Embryonic facial prominence (tissue), 1 donor: ENCODE results near the gene TP53BP2.
"Not testable (repeated sequence)": the region's sequence is repeated elsewhere in the genome, so short reads cannot be mapped to it uniquely, and the experiment has no call there.

ENCODE experiments used
- DNase-seq: peaks from one replicate; pipeline ENCODE4 v3.0.0-alpha.2; 2016; ENCODE audit errors: extremely low spot score

Gene TP53BP2

DNA sequence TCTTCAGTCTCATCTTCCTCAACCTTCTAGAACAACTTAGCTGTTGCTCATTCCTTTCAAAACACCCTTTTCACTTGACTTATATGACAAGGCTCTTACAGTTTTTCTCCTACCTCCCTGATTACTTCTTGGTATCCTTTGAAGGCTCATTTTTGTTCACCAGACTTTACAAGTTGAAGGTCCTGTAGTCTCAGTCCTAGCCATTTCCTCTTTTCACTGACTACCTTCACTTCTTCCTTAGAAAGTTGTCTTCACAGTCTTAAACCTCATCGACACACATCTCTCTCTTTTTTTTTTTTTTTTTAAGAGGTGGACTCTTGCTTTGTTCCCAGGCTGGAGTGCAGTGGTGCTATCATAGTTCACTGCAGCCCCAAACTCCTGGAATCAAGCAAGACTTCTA, 6.6 kb upstream of the TP53BP2 start:
- no peak for DNase-seq

DNA sequence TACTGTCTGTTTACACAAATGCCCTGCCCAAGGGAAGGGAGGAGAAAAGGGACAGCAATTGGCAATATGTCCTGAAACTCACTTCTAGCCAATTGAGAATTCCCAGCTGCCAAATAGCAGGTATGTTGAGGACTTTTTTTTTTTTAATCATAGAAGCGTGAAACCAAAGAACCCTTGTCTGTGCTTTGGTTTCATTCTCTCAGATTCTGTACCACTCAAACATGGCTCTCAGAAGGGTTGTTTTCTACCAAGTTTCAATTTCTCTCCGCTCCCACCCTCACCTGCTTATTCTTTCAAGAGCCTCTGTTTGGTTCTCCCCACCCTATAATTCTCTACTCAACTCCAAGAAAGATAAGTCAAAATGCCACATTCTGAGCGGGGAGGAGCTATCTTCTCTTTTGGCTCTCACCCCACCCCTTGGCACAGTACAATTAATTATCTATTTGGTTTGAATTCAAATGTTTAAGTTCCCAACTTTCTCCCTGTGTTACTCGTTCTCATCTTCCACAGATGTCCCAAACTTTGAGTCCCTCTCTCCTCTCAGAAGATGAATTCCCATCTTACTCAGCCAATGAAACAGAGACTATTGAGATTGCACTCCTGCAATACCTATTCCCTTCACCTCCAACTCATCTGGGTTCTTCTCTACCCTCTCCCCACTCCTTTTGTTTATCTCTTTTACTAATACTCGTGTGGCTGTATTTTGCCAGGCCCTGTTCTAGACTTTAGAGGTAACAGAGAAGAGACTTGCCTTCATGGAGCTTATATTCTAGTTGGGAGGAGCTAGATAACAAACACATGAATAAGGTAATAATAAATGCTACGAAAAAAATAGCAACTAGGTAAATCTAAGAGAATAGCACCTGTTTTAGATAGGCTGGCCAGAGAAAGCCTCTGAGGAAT, 3.9 kb upstream of the TP53BP2 start:
- DNase-seq = no peak

DNA sequence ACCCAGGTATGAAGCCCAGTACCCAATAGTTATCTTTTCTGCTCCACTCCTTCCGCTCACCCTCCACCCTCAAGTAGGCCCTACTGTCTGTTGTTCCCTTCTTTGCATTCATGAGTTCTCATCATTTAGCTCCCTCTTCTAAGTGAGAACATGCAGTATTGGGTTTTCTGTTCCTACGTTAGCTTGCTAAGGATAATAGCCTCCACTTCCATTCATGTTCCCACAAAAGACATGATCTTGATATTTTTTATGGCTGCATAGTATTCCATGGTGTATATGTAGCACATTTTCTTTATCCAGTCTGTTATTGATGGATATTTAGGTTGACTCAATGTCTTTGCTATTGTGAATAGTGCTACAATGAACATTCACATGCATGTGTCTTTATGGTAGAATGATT, 2.8 kb upstream of the TP53BP2 start:
- DNase-seq = no peak

DNA sequence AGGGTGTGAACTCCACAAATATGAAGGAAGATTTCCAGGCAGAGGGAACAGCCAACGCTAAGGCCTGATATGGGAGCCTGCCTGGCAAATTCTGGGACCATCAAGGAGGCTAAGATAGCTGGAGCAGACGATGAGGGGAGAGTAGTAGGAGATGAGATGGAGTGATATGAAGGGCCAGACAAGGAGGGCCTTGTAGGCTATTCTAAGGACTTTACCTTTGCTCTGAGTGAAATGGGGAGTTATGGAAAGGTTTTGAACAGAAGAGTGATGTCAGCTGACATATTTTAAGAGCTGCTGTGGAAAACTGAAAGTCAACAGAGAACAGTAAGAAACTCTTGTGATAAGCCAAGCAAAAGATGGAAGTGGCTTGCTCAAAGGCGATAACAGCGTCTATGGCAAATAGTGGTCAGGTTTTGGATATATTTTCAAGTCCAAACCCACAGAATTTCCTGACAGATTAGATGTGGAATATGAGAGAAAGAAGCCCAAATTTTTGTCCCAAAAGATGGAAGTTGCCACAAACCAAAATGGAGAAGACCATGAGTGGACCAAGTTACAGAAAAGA, 2.1 kb upstream of the TP53BP2 start:
- DNase-seq = no peak

DNA sequence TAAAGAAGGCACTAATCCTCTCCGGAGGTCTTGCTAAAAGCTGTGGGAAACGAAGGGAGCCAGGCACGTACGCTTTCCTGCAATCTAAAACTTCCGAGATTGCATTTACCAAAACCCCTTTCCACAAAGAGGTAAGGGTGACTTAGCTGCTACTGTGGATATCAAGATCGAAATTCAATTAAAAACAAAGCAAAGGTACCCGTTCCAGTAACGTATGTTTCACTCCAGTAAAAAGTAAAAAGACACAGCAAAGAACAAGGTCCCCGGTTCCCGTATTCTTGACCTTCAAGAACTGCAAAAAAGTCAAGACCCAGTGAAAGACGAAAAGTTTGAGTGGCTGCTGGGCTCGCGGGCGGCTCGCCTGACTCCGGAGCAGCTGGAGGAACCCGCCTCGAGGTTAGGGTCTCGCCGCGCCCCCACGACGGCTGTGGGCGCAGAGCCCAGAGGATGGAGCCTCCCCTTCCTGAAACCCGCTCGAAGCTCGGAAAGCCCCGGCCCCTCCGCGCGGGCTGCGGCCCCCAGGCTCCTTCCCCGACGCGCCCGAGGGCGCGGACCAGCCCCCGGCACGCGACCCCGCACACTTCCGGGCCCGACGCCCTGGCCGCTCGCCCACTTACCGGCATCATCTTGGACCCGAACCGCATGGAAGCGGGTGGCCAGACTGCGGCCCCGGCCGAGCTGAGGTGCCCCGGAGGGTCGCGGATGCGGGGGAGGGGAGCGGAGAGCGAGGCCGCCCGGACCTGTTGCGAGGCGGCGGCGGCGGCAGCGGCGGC, 524 bp downstream of the TP53BP2 start:
- peak; percentile 59 for DNase-seq

DNA sequence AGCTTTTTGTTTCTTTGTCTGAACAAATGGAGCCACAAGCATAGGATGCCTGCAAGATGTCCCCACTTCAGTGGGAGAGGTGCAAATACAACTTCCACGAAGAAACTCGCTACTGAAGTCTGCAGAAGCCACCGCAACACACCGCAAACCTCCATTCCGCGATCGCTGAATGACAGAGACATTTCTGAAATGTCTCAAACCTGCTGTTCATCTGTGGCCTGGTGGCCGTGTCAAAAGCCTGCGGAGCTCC, 1.0 kb downstream of the TP53BP2 start:
- no peak for DNase-seq

DNA sequence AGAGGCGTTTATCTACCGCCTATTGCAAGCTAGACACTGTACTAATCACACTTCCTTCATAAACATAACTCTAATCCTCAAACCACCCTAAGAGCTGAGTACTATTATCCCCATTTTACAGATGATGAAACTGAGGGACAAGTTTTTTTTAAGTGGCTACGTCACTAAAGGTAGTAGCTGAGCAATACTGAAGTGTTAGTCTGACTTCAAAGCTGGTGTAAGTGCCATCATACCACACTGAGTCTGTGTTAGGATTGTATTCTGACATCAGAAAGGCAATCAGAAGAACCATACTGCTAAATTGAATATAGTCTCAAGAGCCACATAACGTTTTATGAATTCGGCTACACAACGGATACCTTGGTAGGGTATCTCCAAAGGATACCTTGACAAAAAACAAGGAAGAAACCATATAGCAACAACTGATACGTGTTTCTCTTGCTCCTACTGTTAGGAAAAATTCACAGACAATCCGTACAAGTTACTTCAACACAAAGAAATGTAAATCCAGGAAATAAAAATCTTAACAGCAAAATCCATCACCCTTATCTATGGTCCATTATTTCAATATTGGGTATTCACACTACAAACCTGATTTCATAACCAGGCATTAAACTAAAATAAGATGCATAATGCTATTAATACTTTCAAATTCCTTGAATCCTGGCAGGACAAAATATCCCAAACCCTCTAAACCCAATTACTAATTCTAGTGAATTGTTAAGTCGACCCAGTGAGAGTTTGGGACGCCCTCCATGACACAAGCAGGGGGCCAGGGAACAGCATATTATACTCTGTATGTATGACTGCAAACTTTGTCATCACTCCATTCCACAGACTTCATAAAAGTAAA, 1.6 kb downstream of the TP53BP2 start:
- DNase-seq = no peak

DNA sequence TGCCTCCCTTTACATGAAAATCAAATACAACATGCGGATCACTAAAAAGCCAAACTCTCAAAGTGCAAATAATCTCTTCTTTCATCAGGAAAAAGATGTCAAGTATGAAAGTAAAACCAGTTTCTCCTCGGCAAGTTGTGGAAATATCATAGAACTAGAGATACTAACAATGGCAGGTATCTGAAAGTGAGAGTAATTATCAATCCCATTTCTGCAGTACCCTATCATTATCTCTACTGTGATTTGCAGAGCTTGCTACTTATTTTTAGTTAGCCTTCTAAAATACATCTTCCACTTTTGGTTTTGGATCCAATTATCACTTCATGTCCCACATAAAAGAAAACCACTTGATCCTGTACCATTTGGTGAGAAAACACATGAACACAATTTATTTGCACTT, 3.0 kb downstream of the TP53BP2 start:
- no peak for DNase-seq

DNA sequence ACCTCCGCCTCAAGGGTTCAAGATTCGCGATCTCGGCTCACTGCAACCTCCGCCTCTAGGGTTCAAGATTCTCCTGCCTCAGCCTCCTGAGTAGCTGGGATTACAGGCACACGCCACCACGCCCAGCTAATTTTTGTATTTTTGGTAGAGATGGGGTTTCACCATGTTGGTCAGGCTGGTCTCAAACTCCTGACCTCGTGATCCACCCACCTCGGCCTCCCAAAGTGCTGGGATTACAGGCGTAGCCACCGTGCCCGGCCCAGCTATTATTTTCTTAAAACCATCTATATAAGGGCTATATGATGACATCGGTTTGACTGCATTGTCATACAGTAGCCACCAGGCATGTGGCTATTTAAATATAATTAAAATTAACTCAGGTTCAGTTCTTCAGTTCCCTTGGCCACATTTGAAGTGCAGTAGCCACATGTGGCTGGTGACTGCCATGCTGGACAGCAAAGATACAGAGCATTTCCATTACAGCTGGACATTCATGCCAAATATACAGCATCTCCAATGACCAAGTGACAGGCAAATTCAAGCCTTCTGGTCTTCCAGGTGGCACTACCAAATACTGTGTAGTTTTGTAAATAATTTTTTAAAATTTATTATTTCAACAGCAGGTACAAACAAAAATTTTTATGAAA, 3.6 kb downstream of the TP53BP2 start:
- DNase-seq = not testable (repeated sequence)

DNA sequence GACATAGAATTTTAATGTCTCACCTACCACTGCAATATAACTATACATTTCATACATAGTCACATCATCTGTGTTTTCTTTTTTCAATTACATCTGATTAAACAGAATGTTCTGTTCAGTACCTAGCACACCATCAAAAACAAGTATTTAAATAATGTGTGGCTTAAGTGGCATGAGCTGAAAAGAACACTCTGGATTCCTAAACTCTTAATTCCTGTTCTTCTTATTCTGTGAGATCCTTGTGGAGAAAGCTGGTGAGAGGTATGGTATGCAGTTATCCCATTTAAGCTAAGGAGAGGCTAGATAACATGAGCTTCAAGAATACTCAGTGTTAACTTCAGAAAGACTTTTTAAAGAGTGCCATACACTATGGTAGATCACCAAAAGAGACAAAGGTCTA, 5.5 kb downstream of the TP53BP2 start:
- no peak for DNase-seq

DNA sequence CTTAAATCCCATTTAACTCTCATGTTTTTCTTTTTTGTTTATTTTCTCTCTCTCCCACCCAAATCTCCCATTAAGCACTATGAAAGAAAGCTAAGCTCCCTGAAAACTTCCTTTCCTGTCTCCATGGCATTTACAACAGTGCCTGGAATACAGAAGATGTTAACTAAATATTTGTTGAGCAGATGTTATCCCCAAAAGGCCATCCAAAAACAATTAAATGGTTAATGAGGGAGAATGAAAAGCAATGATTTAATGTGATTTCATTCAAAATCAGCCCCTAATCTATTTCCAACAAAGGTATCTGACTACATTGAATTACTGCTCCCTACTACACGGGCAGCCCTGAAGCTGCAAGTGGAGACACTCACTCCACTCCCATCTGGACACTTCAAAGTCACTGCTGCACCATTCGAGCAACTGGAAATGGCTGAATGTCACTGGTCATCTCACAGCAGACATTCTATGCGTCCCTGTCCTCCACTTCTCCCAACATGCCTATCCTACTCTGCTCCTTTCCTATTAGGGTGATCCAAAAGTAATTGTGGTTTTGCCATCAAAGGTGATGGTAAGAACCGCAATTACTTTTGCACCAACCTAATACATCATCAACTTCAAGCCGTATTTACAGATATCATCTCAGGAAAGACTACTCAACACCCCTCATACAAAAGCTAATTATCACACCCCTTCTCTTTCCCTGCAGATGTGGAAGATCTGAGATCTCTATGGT, 7.5 kb downstream of the TP53BP2 start:
- no peak for DNase-seq

DNA sequence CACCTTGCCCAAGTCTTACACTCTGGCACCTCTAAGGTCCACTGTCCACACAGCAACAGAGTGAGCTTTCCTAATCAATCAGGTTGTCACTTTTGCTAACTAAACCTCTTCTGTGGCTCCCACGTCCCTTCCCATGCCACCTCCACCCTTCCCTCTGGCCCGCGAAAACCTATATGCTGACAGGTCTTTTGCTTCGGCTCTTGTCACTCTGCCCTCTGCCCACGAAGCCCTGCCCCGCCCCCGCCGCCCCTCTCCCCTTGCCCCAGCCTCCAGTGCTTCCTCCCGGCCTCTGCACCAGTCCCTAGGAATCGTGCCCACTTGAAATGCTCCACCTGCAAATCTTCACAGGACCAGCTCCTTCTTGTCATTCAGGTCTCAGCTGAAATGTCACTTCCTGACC, 8.1 kb downstream of the TP53BP2 start:
- no peak for DNase-seq

DNA sequence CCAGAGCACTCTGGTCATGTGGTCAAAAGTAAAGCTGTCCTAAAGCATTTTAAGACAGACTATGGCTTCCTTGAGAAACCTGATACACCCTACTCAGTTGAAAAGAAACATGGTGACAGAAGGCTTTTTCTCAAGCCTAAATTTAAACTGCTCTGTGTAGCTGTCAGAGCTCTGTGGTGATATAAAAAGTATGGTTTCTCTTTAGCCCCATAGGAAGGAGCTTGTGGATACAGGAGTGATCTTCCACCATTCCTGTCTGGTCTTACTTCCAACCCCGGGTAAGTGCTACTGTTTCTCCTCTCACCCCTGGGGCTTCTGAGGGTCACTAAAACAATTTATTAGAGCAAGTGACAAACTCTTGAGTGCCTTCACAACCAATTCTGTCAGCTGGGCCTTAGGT, 8.5 kb downstream of the TP53BP2 start:
- no peak for DNase-seq

DNA sequence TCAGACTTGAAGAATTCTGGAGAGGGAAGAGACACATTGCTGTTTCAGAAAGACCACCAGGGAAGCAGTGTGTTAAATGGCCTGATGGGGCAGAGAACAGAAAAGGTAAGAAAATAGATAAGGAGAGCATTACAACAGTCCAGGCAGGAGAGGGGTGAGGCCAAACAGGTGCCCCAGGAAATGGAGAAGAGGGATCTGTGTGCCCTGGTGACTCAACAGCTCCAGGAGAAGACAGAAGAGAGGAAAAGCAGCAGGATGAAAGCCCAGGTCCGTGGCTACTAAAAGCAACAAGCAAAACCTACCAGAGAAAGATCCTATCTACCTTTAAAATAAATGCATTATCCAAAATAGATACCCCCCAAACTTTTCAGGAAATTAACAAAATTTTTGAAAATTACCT, 9.2 kb downstream of the TP53BP2 start:
- no peak for DNase-seq

DNA sequence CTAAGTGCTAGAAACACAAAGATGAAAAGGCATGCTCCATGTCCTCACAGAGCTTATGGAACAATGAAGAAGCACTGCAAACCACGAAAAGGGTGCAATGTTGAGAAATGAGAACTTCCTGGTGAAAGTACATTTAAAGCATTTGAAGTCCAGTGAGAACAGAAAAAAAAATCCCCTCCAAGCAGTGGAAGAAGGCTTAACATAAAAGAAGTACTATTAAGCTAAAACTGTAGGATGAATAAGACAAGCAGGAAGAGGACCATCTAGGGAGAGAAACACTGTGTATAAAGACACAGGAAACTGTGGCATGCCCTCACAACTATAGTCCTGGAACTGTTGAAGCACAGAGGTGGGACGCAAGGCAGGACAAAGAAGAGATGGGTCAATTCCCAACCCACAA, 10.0 kb downstream of the TP53BP2 start:
- DNase-seq = no peak

DNA sequence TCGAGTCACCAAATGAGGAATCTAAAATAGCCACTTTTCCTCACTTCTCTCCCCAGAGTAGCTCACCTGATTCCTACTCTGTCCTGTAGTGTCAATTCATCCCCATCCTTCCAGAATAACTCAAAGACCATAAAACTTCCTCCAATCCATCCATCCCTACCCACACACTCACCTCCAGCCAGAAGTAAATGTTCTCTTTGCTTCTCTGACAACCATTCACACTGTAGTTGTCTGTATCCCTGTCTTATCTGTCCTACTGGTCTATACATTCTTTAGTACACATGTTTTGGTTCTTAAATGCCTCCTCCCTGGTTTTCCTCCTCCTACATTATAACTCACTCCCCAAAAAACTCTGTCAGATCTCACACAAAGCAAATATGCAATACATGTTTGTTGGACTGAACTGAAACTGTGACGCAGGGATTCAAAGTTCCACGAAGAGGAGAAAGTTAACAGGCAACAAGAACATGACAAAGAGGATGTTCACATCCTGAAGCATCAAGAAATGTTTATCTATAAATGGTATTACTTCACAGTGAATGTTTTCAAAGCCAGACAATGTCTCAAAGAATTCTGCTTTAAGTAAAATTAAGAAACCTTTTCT, 11.0 kb downstream of the TP53BP2 start:
- DNase-seq = no peak

DNA sequence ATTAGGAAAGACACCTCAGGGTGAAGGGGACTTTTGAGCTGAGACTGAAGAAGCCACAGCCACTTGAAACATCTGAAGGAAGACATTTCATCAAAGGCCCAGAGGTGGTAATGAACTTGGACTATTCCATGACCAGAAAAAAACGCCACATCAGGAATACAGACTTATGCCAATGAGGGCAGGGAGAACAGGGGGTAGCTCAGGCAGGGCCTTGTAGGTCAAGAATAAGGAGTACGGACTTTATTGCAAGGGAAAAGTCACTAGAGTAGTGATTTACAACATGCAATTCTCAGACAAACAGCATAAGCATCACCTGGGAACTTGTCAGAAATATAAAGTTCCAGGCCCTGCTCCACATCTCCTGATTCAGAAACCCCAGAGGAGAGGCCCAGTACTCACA, 11.8 kb downstream of the TP53BP2 start:
- DNase-seq = no peak

DNA sequence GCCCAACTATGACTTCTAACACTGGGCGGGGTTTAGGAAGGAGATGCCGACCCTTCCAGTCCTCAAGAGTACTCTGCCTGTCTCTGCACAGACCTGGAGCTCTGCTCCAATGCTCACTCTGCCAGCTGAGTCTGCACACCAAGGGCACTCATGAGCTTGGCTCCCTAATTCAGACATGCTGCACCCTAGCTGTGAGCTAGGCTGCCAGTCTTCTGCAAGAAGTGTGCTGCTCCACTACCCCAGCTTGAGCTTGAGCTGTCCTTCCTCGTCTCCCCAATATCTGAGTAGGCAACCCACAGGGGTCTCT, 13.2 kb downstream of the TP53BP2 start:
- no peak for DNase-seq

DNA sequence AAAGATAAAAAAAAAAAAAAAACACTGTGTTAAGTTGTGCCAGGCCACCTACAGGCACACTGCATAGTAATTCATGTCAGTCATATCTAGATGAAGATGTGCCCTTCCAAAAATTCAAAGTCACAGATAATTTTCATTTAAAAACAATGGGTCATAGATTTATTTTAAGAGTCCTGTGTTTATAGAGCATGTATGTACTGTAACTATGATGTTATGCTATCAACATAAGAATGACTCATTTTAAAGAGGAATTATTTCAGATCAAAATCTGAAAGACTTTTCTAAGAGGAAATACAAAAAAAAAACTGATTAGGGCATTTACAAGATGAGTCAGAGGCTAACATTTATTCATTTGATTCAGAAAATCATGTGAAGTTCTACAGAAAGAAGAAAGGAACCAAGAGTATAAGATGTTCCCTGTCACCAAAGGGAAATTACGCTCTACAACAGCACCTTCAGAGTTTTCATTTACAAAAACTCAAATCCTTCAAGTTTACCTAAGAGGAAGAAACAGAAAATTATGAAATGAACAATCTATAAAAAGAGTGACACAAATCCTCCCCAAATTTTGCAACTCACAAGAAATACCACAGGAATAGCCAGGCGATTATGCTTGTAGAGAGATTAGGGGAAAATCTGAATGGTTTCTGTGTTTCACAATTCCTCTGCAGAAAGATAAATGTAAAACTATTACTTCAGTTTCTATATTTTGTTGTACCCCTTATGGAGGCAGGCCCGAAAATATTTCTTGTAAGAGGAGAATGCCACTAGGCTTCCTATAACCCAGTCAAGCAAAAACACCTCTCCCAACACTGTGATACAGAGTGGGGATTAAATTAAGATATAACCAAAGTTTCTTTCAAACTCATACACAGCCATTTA, 13.8 kb downstream of the TP53BP2 start:
- no peak for DNase-seq

DNA sequence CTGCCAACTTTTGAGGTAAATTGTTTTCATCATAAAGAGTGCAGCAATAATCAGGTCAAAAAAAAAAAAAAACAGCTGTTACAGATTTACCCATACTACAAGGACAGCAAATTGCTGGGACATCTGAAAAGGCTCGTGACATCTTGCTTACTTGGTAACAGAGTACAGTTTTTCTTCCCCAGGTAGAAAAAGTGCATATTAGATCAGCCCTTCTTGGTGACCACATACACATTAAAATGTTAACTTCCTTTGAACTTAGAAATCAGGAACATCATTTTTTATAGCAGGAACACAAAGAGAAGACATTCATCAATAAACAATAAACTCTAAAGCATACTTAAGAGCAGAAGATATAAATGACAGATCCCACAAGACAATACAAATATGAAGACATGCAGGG, 16.1 kb downstream of the TP53BP2 start:
- no peak for DNase-seq
